Kidney epithelial cell (primary cell): ENCODE data around the gene TMEM186. TPM values are rescaled to one million over a fixed set of nuclear protein-coding genes. Genes with fewer than 3 reads are reported as not detected.

Experiments used
- DNase-seq: peaks from one replicate; pipeline ENCODE4 v3.0.0-alpha.2; 2010; ENCODE audit warnings: low read depth
- H3K27me3 ChIP-seq: 2 replicates; pipeline ENCODE4 v1.6.0; 2011; ENCODE audit warnings: low read length; ENCODE audit not compliant: control insufficient read depth, insufficient read depth
- H3K36me3 ChIP-seq: 2 replicates; pipeline ENCODE4 v1.5.1; 2011; ENCODE audit warnings: low read length; ENCODE audit not compliant: control insufficient read depth, insufficient read depth
- H3K4me3 ChIP-seq: 2 replicates; pipeline ENCODE4 v1.5.1; 2011; ENCODE audit warnings: low read depth, mild to moderate bottlenecking, control low read depth, low read length
- CTCF ChIP-seq: IDR thresholded peaks from 2 replicates; pipeline ENCODE4 v1.5.1; 2011; ENCODE audit warnings: mild to moderate bottlenecking, moderate library complexity, low read length, control low read depth, inconsistent platforms; ENCODE audit not compliant: insufficient read depth, poor library complexity, severe bottlenecking
- total RNA-seq: library from RNA; depleted of rRNA; stranded (reverse); fragments of >200 nt; gene quantifications from 2 replicates; pipeline ENCODE4 v1.2.3, GENCODE V29; 2015

The TMEM186 gene
- total RNA-seq, 1 donor from 2014 or later, result 10.9 TPM

- Histone ChIP-seq H3K27me3 (no peaks in the 10 kb centered on the region), H3K4me3 (no peak overlapping the region), H3K36me3 (no peaks in the 10 kb centered on the region)
- DNase-seq, result no peak
- no peak for TF ChIP-seq CTCF
Measured at GRCh38 chr16:8819411-8820034, 22.1 kb upstream of the TMEM186 start.

- Histone ChIP-seq H3K27me3 (no peaks in the 10 kb centered on the region), H3K4me3 (no peak overlapping the region), H3K36me3 (no peaks in the 10 kb centered on the region)
- DNase-seq, result no peak
- no peak for TF ChIP-seq CTCF
Measured at GRCh38 chr16:8818504-8819270, 21.2 kb upstream of the TMEM186 start.

- TF ChIP-seq CTCF, result no peak
- DNase-seq, result no peak
- Histone ChIP-seq H3K27me3 (no peaks in the 10 kb centered on the region), H3K36me3 (peaks cover 1% of the 10 kb centered on the region), H3K4me3 (no peak overlapping the region)
Measured at GRCh38 chr16:8816967-8817655, 19.7 kb upstream of the TMEM186 start.

GRCh38 chr16:8814095-8814806 is 16.8 kb upstream of the TMEM186 start:
- DNase-seq, result no peak
- TF ChIP-seq CTCF, result no peak
- Histone ChIP-seq H3K36me3 (peaks cover 3% of the 10 kb centered on the region), H3K4me3 (no peak overlapping the region), H3K27me3 (no peaks in the 10 kb centered on the region)

- TF ChIP-seq CTCF, result no peak
- Histone ChIP-seq H3K27me3 (no peaks in the 10 kb centered on the region), H3K36me3 (peaks cover 4% of the 10 kb centered on the region), H3K4me3 (no peak overlapping the region)
- no peak for DNase-seq
Measured at GRCh38 chr16:8812162-8812843, 14.9 kb upstream of the TMEM186 start.
